GM12878 (cell line): ENCODE measurements around the gene ZMYND11.

Source experiments
- CREB1 ChIP-seq: IDR thresholded peaks from 2 replicates; pipeline ENCODE4 v1.6.1; 2012; ENCODE audit warnings: low read depth, mild to moderate bottlenecking, inconsistent platforms
- CTCF ChIP-seq, 3 experiments: IDR thresholded peaks in 2 of 3; conservative IDR thresholded peaks in 1 of 3; 2 replicates each; pipeline ENCODE4 v1.5.1; 2011; ENCODE audit warnings: low read depth in 3 of 3, low read length in 3 of 3, mild to moderate bottlenecking in 3 of 3, control low read depth in 2 of 3, moderate library complexity in 2 of 3, inconsistent platforms in 1 of 3, mixed read lengths in 1 of 3; ENCODE audit not compliant: control insufficient read depth in 2 of 3, insufficient read depth in 1 of 3; ENCODE audit errors: extremely low read depth in 1 of 3
- EGR1 ChIP-seq, 2 experiments: IDR thresholded peaks; 1 replicate in 1 of 2; 2 replicates in 1 of 2; pipeline ENCODE4 v1.6.1; 2011 to 2012; ENCODE audit warnings: low read depth in 2 of 2, low read length in 2 of 2, borderline replicate concordance in 1 of 2, mild to moderate bottlenecking in 1 of 2, moderate library complexity in 1 of 2
- EP300 ChIP-seq, 2 experiments: fragments of 150-350 bp in 1 of 2; IDR thresholded peaks; 2 replicates each; pipeline ENCODE4 v1.6.1; 2011 to 2012; ENCODE audit warnings: low read depth in 2 of 2, low read length in 2 of 2, borderline replicate concordance in 1 of 2, improper control_type of control experiment in 1 of 2, inconsistent platforms in 1 of 2; ENCODE audit not compliant: control insufficient read depth in 1 of 2
- REST ChIP-seq: IDR thresholded peaks from 2 replicates; pipeline ENCODE4 v1.6.1; 2012; ENCODE audit warnings: mild to moderate bottlenecking, low read depth, low read length
- ZBTB4 ChIP-seq: fragments of 450-650 bp; formaldehyde crosslinking; IDR thresholded peaks from 2 replicates; pipeline ENCODE4 v1.4.0; 2022; ENCODE audit warnings: mild to moderate bottlenecking, moderate library complexity

GRCh38 chr10:248307-248706, 113.1 kb downstream of the ZMYND11 start:
- no peak for TF ChIP-seq CREB1
- TF ChIP-seq REST = no peak
- no peak for TF ChIP-seq CTCF (IDR thresholded peaks at IDR 0.05 in 2 of 3, conservative IDR thresholded peaks at IDR 0.05 in 1 of 3; ENCODE audit: control insufficient read depth in 2 of 3, extremely low read depth in 1 of 3, insufficient read depth in 1 of 3, low read depth in 3 of 3, low read length in 3 of 3)
- no peak for TF ChIP-seq EGR1 (IDR thresholded peaks at IDR 0.05; ENCODE audit: borderline replicate concordance in 1 of 2, low read depth in 2 of 2, low read length in 2 of 2)
- TF ChIP-seq EP300 (IDR thresholded peaks at IDR 0.05; ENCODE audit: borderline replicate concordance in 1 of 2, control insufficient read depth in 1 of 2, low read depth in 2 of 2, low read length in 2 of 2) = no peak
- no peak for TF ChIP-seq ZBTB4 (CRISPR knock-in tag)
